Measurements from ENCODE around the gene SHANK3. TPM values are rescaled to one million over a fixed set of nuclear protein-coding genes. Genes with fewer than 3 reads are reported as not detected.

The SHANK3 gene
- polyA plus RNA-seq, 1 donor (not counting 4 experiments of a cell fraction or from before 2014, with no cell fraction given), result 1.00 TPM

DNA sequence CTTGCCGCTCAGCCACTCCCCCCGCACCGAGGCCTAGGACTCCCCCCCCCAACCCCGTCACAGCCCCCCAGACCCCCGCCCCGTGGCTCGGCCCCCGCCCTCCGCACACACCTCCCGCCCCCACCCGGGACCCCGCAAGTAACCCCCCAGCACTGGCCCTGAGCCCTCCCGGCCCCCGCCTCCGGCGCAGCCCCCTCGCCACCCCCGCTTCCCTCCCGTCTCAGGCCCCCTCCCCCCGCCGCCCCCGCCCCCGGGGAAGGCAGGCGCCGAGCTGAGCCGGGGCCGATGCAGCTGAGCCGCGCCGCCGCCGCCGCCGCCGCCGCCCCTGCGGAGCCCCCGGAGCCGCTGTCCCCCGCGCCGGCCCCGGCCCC is 1.5 kb downstream of the SHANK3 start:
- Histone ChIP-seq H3K27ac (ENCODE audit: control insufficient read depth, insufficient read depth, low read length) (no peak overlapping the region), H3K9me3 (ENCODE audit: control insufficient read depth, low read depth, low read length) (no peaks in the 10 kb centered on the region), H3K4me1 (ENCODE audit: control insufficient read depth, extremely low read depth, insufficient read depth, low read length) (peaks cover 8% of the 10 kb centered on the region), H3K27me3 (ENCODE audit: control insufficient read depth, extremely low read depth, insufficient read depth, low read length) (peaks cover 21% of the 10 kb centered on the region), H3K4me3 (ENCODE audit: control insufficient read depth in 2 of 3, extremely low read depth in 1 of 3, insufficient read depth in 2 of 3, low read depth in 1 of 3, low read length in 3 of 3) (peak overlapping the region in 1 of 3 experiments; percentile 39), H3K36me3 (ENCODE audit: control insufficient read depth in 2 of 2, extremely low read depth in 1 of 2, insufficient read depth in 2 of 2, low read length in 2 of 2) (no peaks in the 10 kb centered on the region), H3K9me1 (ENCODE audit: control insufficient read depth, extremely low read depth, insufficient read depth, low read length) (no peaks in the 10 kb centered on the region), H3K9ac (ENCODE audit: control insufficient read depth, extremely low read depth, insufficient read depth, low read length) (no peak overlapping the region), H3K4me2 (ENCODE audit: control insufficient read depth, extremely low read depth, insufficient read depth, low read depth, low read length) (no peak overlapping the region), H2AFZ (ENCODE audit: control insufficient read depth, low read length) (no peak overlapping the region), H4K20me1 (ENCODE audit: control insufficient read depth, extremely low read depth, insufficient read depth, low read length) (no peaks in the 10 kb centered on the region), H3K79me2 (ENCODE audit: control insufficient read depth, insufficient read depth, low read length) (no peaks in the 10 kb centered on the region)
- no peak for FAIRE-seq
- dilution Hi-C loops (cut with MboI; ENCODE audit: extremely low pct_ligation_motif_present, low sequenced_read_pairs), result no loop called here
- TF ChIP-seq CTCF (optimal IDR thresholded peaks at IDR 0.05 in 1 of 3, IDR thresholded peaks at IDR 0.05 in 1 of 3, conservative IDR thresholded peaks at IDR 0.05 in 1 of 3; ENCODE audit: extremely low read depth in 1 of 3, insufficient read depth in 2 of 3, low read length in 3 of 3) (no peak), EZH2 (IDR thresholded peaks at IDR 0.05; ENCODE audit: low read length) (no peak)
- DNase-seq (ENCODE audit: low read depth, low spot score), result no peak

GRCh38 chr22:50674606-50675552 is 2.3 kb downstream of the SHANK3 start:
- DNase-seq (ENCODE audit: low read depth, low spot score), result peak; percentile 49
- FAIRE-seq, result no peak
- TF ChIP-seq CTCF (optimal IDR thresholded peaks at IDR 0.05 in 1 of 3, IDR thresholded peaks at IDR 0.05 in 1 of 3, conservative IDR thresholded peaks at IDR 0.05 in 1 of 3; ENCODE audit: extremely low read depth in 1 of 3, insufficient read depth in 2 of 3, low read length in 3 of 3), result no peak
- TF ChIP-seq EZH2 (IDR thresholded peaks at IDR 0.05; ENCODE audit: low read length), result no peak
- H3K9ac ChIP-seq (ENCODE audit: control insufficient read depth, extremely low read depth, insufficient read depth, low read length), result peak overlapping the region; percentile 22
- H3K9me1 ChIP-seq (ENCODE audit: control insufficient read depth, extremely low read depth, insufficient read depth, low read length), result no peaks in the 10 kb centered on the region
- H3K36me3 ChIP-seq (ENCODE audit: control insufficient read depth in 2 of 2, extremely low read depth in 1 of 2, insufficient read depth in 2 of 2, low read length in 2 of 2), result no peaks in the 10 kb centered on the region
- no peak overlapping the region for H3K27ac ChIP-seq (ENCODE audit: control insufficient read depth, insufficient read depth, low read length)
- dilution Hi-C loops (cut with MboI; ENCODE audit: extremely low pct_ligation_motif_present, low sequenced_read_pairs), result no loop called here
- H3K4me2 ChIP-seq (ENCODE audit: control insufficient read depth, extremely low read depth, insufficient read depth, low read depth, low read length), result peak overlapping the region; percentile 66
- H3K79me2 ChIP-seq (ENCODE audit: control insufficient read depth, insufficient read depth, low read length), result no peaks in the 10 kb centered on the region
- no peaks in the 10 kb centered on the region for H3K9me3 ChIP-seq (ENCODE audit: control insufficient read depth, low read depth, low read length)
- H4K20me1 ChIP-seq (ENCODE audit: control insufficient read depth, extremely low read depth, insufficient read depth, low read length), result no peaks in the 10 kb centered on the region
- H3K4me1 ChIP-seq (ENCODE audit: control insufficient read depth, extremely low read depth, insufficient read depth, low read length), result peaks cover 8% of the 10 kb centered on the region
- H3K27me3 ChIP-seq (ENCODE audit: control insufficient read depth, extremely low read depth, insufficient read depth, low read length), result peaks cover 21% of the 10 kb centered on the region
- H2AFZ ChIP-seq (ENCODE audit: control insufficient read depth, low read length), result peak overlapping the region; percentile 11
- peak overlapping the region; percentile 41 to 48 (median 44) for H3K4me3 ChIP-seq (ENCODE audit: control insufficient read depth in 2 of 3, extremely low read depth in 1 of 3, insufficient read depth in 2 of 3, low read depth in 1 of 3, low read length in 3 of 3)
